Ascending aorta (tissue), 2 donors: ENCODE measurements around the gene RUNX2. TPM values are rescaled to one million over a fixed set of nuclear protein-coding genes. Genes with fewer than 3 reads are reported as not detected.

Source experiments
- DNase-seq, 2 donors: peaks; one replicate each; pipeline ENCODE4 v3.0.0-alpha.2; 2019; ENCODE audit warnings: low spot score in 2 of 2
- H3K27ac ChIP-seq, 2 donors: fragments of 200-600 bp; sonication (generic); one replicate each; pipeline ENCODE4 v1.5.1; 2016 to 2017; ENCODE audit warnings: mild to moderate bottlenecking in 1 of 2
- H3K27me3 ChIP-seq: fragments of 200-600 bp; sonication (generic); one replicate; pipeline ENCODE4 v1.5.1; 2017
- H3K36me3 ChIP-seq, 2 donors: fragments of 200-600 bp; sonication (generic); one replicate each; pipeline ENCODE4 v1.5.1; 2016
- H3K4me1 ChIP-seq, 2 donors: fragments of 200-600 bp; sonication (generic); one replicate each; pipeline ENCODE4 v1.5.1; 2016 to 2017; ENCODE audit warnings: mild to moderate bottlenecking in 1 of 2
- H3K4me3 ChIP-seq, 2 donors: fragments of 200-600 bp; sonication (generic); one replicate each; pipeline ENCODE4 v1.5.1; 2016 to 2017; ENCODE audit warnings: mild to moderate bottlenecking in 1 of 2
- H3K9me3 ChIP-seq, 2 donors: fragments of 200-600 bp; sonication (generic); one replicate each; pipeline ENCODE4 v1.5.1; 2016
- intact Hi-C: fragments of 100-400 bp; cut with DNase I; formaldehyde crosslinking; loops from one replicate; pipeline ENCODE4 v1.15.1; 2023
- total RNA-seq: library from RNA; depleted of rRNA; stranded (reverse); fragments of >200 nt; gene quantifications from one replicate; pipeline ENCODE4 v1.1.0, GENCODE V29; 2016
- TF ChIP-seq, protein P1 (sequence below), 3 experiments: fragments of 200-600 bp in 2 of 3; fragments of 450-650 bp in 1 of 3; sonication (generic) in 2 of 3; IDR thresholded peaks; one replicate each; pipeline ENCODE4 v1.5.1; 2016 to 2019; ENCODE audit warnings: antibody characterized with exemption in 3 of 3, mild to moderate bottlenecking in 1 of 3, moderate library complexity in 1 of 3

The RUNX2 gene
- total RNA-seq, 1 donor from 2014 or later, result 0.21 TPM

- H3K4me1 ChIP-seq, result no peaks in the 10 kb centered on the region
- no peak overlapping the region for H3K4me3 ChIP-seq
- TF ChIP-seq, protein P1, sequence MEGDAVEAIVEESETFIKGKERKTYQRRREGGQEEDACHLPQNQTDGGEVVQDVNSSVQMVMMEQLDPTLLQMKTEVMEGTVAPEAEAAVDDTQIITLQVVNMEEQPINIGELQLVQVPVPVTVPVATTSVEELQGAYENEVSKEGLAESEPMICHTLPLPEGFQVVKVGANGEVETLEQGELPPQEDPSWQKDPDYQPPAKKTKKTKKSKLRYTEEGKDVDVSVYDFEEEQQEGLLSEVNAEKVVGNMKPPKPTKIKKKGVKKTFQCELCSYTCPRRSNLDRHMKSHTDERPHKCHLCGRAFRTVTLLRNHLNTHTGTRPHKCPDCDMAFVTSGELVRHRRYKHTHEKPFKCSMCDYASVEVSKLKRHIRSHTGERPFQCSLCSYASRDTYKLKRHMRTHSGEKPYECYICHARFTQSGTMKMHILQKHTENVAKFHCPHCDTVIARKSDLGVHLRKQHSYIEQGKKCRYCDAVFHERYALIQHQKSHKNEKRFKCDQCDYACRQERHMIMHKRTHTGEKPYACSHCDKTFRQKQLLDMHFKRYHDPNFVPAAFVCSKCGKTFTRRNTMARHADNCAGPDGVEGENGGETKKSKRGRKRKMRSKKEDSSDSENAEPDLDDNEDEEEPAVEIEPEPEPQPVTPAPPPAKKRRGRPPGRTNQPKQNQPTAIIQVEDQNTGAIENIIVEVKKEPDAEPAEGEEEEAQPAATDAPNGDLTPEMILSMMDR (IDR thresholded peaks at IDR 0.05), result no peak
- no peaks in the 10 kb centered on the region for H3K9me3 ChIP-seq
- no peak overlapping the region for H3K27ac ChIP-seq
- intact Hi-C loops, result no loop called here
- no peak for DNase-seq
- no peaks in the 10 kb centered on the region for H3K36me3 ChIP-seq
- no peaks in the 10 kb centered on the region for H3K27me3 ChIP-seq
These were observed 368.6 kb downstream of the RUNX2 start for GRCh38 chr6:45696738-45697137.

DNA sequence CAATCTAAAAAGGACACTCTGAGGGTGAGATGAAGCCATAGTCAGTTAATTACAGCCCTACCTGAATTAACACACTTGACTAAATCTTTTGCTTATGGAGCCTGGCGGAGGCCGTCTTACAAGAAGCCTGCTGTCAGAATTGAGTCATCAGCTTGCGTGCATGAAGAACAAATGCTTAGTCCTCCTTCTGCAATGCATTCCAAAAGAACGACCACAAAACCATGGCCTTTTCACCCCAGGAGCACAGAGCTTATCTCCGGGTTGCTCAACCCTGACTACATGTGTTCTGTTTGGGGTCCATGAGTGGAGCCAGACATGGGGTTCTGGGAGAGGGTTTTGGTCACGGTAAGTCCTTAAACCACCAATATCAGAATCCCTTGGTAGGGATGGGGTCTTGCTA is 369.5 kb downstream of the RUNX2 start:
- intact Hi-C loops, result no loop called here
- Histone ChIP-seq H3K27ac (no peak overlapping the region), H3K9me3 (no peaks in the 10 kb centered on the region), H3K36me3 (no peaks in the 10 kb centered on the region), H3K4me1 (no peaks in the 10 kb centered on the region), H3K27me3 (no peaks in the 10 kb centered on the region), H3K4me3 (no peak overlapping the region)
- TF ChIP-seq, protein P1 (IDR thresholded peaks at IDR 0.05), result no peak
- DNase-seq, result no peak

GRCh38 chr6:45698046-45698445 is 369.9 kb downstream of the RUNX2 start:
- intact Hi-C loops, result no loop called here
- no peak for DNase-seq
- H3K4me3 ChIP-seq, result no peak overlapping the region

GRCh38 chr6:45699663-45700062 is 371.5 kb downstream of the RUNX2 start:
- intact Hi-C loops, result no loop called here
- Histone ChIP-seq H3K27me3 (no peaks in the 10 kb centered on the region), H3K4me3 (no peak overlapping the region), H3K4me1 (no peaks in the 10 kb centered on the region), H3K27ac (no peak overlapping the region), H3K36me3 (no peaks in the 10 kb centered on the region), H3K9me3 (no peaks in the 10 kb centered on the region)
- TF ChIP-seq, protein P1 (IDR thresholded peaks at IDR 0.05), result no peak
- DNase-seq, result no peak

More at GRCh38 chr6:45698046-45698445, 369.9 kb downstream of the RUNX2 start:
- Histone ChIP-seq H3K4me1 (no peaks in the 10 kb centered on the region), H3K9me3 (no peaks in the 10 kb centered on the region), H3K36me3 (no peaks in the 10 kb centered on the region), H3K27me3 (no peaks in the 10 kb centered on the region), H3K27ac (no peak overlapping the region)
- TF ChIP-seq, protein P1 (IDR thresholded peaks at IDR 0.05), result no peak

DNA sequence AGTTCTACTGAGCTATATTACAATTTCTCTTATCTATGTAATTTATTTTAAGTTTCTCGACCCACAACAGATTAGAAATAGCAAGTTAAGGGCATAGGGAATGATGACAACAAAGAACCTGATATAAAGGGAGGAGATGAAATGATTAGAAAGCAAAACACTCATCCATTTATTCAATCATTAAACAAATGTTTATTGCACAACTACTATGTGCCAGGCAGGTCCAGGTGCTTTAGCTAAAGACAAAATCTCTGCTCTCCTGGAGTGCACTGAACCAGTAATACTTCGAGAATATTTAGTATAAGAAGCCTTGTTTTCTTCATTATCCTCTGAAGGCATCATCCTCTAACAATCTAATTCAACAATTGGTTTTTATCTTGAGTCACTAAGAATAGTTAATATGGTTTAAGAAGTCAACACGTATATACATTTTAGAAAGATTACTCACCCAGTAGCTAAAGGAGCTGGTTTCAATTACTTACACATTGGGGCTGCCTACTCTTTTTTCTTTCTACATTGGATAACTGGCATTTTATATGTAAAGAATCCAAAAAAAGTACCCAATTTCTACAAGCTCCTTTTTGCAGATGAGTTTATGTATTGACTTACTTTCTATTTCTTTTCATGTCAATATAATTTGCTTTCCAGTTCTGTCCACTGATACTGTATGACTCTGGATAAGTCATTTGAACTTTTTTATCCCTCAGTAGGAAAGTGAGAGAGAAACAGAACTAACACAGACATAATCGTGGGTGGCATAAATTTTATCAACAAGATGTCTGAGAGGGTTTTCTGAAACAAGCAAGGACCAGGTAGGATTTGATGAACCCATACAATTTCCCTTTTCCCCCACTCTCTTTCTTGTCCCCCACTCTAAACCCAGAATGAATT is 375.0 kb downstream of the RUNX2 start:
- intact Hi-C loops, result no loop called here
- H3K4me3 ChIP-seq, result no peak overlapping the region
- H3K9me3 ChIP-seq, result no peaks in the 10 kb centered on the region
- H3K27me3 ChIP-seq, result no peaks in the 10 kb centered on the region
- H3K4me1 ChIP-seq, result no peaks in the 10 kb centered on the region
- no peak overlapping the region for H3K27ac ChIP-seq
- DNase-seq, result no peak
- TF ChIP-seq, protein P1 (IDR thresholded peaks at IDR 0.05), result no peak
- H3K36me3 ChIP-seq, result no peaks in the 10 kb centered on the region
